ENCODE results near the gene CNNM3. TPM values are rescaled to one million over a fixed set of nuclear protein-coding genes. Genes with fewer than 3 reads are reported as not detected.
"Not testable (repeated sequence)": the region's sequence is repeated elsewhere in the genome, so short reads cannot be mapped to it uniquely, and the experiment has no call there.

The CNNM3 gene
- total and polyA plus RNA-seq, 12 donors = 4.0 to 18.3 (median 13.1) TPM

DNA sequence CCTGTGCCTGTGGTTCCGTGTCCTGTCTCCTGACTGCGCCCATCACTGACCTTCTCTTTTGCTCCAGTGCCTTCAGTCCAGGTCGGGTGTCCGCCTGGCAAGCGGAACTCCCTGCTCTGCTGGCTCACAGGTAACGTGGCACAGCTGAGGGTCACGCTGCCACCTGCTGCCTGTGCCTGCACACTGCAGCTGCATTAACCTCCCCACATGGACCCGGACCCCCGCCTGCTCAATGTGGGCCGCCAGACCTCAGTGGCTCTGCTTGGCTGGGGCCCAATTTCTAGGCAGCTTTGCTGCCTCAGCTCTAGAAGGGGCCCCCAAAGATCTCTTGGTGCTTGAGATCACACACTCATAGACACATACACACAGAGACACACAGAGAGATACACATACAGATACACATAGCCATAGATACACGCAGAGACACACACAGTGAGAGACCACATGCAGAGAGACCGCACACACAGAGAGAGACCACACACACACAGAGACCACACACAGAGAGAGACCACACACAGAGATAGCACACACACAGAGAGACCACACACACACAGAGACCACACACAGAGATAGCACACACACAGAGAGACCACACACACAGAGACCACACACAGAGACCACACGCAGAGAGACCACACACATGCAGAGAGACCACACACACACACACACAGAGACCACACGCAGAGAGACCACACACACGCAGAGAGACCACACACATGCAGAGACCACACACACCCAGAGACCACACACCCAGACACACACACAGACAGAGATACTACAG lies 14.9 kb upstream of the CNNM3 start:
- H3K36me3 ChIP-seq = peaks cover 0 to 81% (median 35%) of the 10 kb centered on the region in 9 donors
- peaks cover 0 to 6% (median 4%) of the 10 kb centered on the region in 9 donors for H3K4me1 ChIP-seq
- 49 to 54% methylated on average over 15 of the region's 15 CpGs for WGBS, 2 donors
- intact Hi-C loops (cut with DNase I) = loop anchor here in 4 of 10 donors (5.0 kb wide), 1 partner anchor 39 kb away; the partner anchor contains the start of gene CNNM4 (in 4 of the 4)
- peak overlapping the region in 1 of 10 donors; percentile 10 for H3K27ac ChIP-seq
- no peak overlapping the region for H3K4me3 ChIP-seq
- DNase-seq (peak; percentile 64 to 75), ATAC-seq (peak; percentile 85 to 92 (median 90))
- no peaks in the 10 kb centered on the region for H3K27me3 ChIP-seq
- H3K9me3 ChIP-seq = no peaks in the 10 kb centered on the region
- TF ChIP-seq, protein P1, sequence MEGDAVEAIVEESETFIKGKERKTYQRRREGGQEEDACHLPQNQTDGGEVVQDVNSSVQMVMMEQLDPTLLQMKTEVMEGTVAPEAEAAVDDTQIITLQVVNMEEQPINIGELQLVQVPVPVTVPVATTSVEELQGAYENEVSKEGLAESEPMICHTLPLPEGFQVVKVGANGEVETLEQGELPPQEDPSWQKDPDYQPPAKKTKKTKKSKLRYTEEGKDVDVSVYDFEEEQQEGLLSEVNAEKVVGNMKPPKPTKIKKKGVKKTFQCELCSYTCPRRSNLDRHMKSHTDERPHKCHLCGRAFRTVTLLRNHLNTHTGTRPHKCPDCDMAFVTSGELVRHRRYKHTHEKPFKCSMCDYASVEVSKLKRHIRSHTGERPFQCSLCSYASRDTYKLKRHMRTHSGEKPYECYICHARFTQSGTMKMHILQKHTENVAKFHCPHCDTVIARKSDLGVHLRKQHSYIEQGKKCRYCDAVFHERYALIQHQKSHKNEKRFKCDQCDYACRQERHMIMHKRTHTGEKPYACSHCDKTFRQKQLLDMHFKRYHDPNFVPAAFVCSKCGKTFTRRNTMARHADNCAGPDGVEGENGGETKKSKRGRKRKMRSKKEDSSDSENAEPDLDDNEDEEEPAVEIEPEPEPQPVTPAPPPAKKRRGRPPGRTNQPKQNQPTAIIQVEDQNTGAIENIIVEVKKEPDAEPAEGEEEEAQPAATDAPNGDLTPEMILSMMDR (IDR thresholded peaks at IDR 0.05) = peak; percentile 67 to 88 (median 83)

DNA sequence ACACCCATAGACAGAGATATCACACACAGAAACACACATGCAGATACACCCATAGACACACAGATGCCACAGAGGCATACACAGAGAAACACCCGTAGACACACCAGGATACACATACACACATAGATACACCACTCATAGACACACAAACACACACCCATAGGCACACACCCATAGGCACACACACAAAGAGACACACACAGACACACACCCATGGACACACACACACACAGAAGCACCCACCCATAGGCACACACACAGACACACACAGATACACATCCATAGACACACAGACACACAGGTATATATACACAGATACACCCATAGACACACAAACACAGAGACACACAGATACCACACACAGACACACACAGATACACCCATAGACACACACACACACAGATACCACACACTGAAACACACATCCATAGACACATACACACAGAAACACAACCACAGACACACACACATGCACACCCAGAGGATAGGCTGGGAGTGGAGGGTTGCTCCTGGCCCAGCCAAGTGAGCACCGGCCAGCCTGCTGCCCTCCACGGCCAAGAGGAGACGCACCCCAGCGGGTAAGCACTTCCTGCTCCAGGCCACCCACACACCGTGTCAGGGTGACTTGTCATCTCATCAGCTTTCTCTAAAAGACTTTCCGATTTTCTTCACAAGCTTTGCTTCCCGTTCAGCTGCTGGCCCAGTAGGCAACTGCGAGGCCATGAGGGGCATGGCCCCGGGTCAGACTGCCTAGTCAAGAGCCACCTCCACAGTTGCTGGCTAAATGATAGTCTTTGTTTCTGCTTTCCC lies 14.1 kb upstream of the CNNM3 start:
- ATAC-seq (peak in 1 of 8 donors; percentile 9), DNase-seq (no peak)
- Histone ChIP-seq H3K9me3 (no peaks in the 10 kb centered on the region), H3K27me3 (no peaks in the 10 kb centered on the region), H3K4me1 (peaks cover 0 to 6% (median 4%) of the 10 kb centered on the region in 9 donors), H3K27ac (peak overlapping the region in 1 of 10 donors; percentile 26), H3K36me3 (peaks cover 0 to 78% (median 34%) of the 10 kb centered on the region in 9 donors), H3K4me3 (no peak overlapping the region)
- WGBS, 2 donors = 83 to 84% methylated on average over 10 of the region's 10 CpGs
- TF ChIP-seq, protein P1 (IDR thresholded peaks at IDR 0.05) = no peak
- intact Hi-C loops (cut with DNase I) = loop anchor here in 4 of 10 donors (5.0 kb wide), 1 partner anchor 40 kb away; the partner anchor contains the start of gene CNNM4 (in 4 of the 4)

DNA sequence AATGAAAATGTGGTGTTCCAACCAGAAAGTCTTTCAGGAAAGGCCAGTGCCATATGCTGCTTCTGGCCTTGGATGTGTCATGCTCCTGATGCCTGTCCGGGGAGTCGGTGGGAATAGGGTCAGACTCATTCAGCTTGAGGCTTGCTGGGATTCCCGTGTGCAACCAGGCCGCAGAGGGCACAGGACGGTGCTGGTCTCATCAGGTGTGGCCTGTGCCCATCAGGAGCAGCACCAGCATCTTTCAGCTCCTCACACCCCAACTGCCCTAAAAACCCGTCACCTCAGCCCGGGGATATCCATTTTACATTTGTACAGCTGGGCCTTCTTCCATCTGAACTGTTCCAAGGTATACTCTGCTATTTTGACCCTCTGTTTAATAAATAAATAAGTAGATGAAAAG lies 13.3 kb upstream of the CNNM3 start:
- peaks cover 0 to 6% (median 4%) of the 10 kb centered on the region in 9 donors for H3K4me1 ChIP-seq
- DNase-seq (no peak), ATAC-seq (no peak)
- intact Hi-C loops (cut with DNase I) = loop anchor here in 4 of 10 donors (5.0 kb wide), 1 partner anchor 40 kb away; the partner anchor contains the start of gene CNNM4 (in 4 of the 4)
- H3K27ac ChIP-seq = no peak overlapping the region
- H3K36me3 ChIP-seq = peaks cover 0 to 72% (median 27%) of the 10 kb centered on the region in 9 donors
- H3K9me3 ChIP-seq = no peaks in the 10 kb centered on the region
- TF ChIP-seq, protein P1 (IDR thresholded peaks at IDR 0.05) = no peak
- H3K27me3 ChIP-seq = no peaks in the 10 kb centered on the region
- WGBS, 2 donors = 91 to 98% methylated on average over 7 of the region's 7 CpGs
- no peak overlapping the region for H3K4me3 ChIP-seq

DNA sequence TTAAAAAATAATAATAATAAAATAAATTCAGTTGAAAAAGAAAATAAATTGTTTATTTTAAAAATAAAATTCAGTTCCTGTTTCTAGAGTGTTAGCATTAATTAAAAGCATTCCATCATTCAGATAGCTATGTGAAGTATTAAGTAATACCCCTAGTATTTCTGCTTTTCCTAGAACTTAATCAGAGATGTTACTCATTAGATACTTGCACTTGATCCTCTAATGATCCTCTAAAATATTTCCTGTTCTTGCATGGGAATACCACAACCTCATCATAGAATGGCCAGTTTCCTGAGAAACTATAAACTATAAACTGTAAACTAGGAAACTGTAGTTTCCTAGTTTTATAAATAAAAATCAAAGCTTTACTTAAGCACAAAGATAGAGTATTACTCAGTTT lies 11.1 kb upstream of the CNNM3 start:
- ATAC-seq = no peak
- DNase-seq = no peak
- TF ChIP-seq, protein P1 (IDR thresholded peaks at IDR 0.05) = no peak
- intact Hi-C loops (cut with DNase I) = loop anchor here in 4 of 10 donors (5.0 kb wide), 1 partner anchor 43 kb away; the partner anchor contains the start of gene CNNM4 (in 4 of the 4)
- Histone ChIP-seq H3K4me3 (no peak overlapping the region), H3K36me3 (peaks cover 0 to 64% (median 11%) of the 10 kb centered on the region in 9 donors), H3K9me3 (no peaks in the 10 kb centered on the region), H3K4me1 (peaks cover 0 to 23% (median 17%) of the 10 kb centered on the region in 9 donors), H3K27ac (no peak overlapping the region), H3K27me3 (no peaks in the 10 kb centered on the region)

DNA sequence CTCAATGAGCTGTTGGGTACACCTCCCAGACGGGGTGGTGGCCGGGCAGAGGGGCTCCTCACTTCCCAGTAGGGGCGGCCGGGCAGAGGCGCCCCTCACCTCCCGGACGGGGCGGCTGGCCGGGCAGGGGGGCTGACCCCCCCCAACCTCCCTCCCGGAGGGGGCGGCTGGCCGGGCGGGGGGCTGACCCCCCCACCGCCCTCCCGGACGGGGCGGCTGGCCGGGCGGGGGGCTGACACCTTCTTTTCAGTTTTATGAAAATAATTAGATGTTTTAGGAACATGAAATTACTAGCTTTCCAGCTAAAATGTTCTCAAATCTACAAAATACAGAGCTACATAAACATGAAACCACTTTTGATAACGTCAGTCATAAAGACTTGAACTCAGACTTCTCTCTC lies 10.1 kb upstream of the CNNM3 start:
- DNase-seq; H3K4me3 ChIP-seq; ATAC-seq; H3K9me3 ChIP-seq; H3K27me3 ChIP-seq; intact Hi-C loops (cut with DNase I): not testable (repeated sequence)
- Histone ChIP-seq H3K36me3 (peaks cover 0 to 62% (median 11%) of the 10 kb centered on the region in 9 donors), H3K27ac (peak overlapping the region in 1 of 10 donors; percentile 81), H3K4me1 (peaks cover 0 to 28% (median 21%) of the 10 kb centered on the region in 9 donors)
- 91 to 95% methylated on average over 13 to 16 of the region's 20 CpGs for WGBS, 2 donors
